Astrocyte of the spinal cord (primary cell): Measurements from ENCODE around the gene HMGCR.

ENCODE experiments used
- DNase-seq: peaks from one replicate; pipeline ENCODE4 v3.0.0; 2011; ENCODE audit warnings: low read depth, low spot score
- H3K4me3 ChIP-seq: 2 replicates; pipeline ENCODE4 v1.5.1; 2011; ENCODE audit warnings: low read depth, mild to moderate bottlenecking, low read length, moderate library complexity
- in situ Hi-C: cut with HindIII; loops from 2 replicates; pipeline ENCODE4 v1.10.0; 2017; ENCODE audit warnings: low sequenced_read_pairs
- TF ChIP-seq, protein P1 (sequence below): IDR thresholded peaks from 2 replicates; pipeline ENCODE4 v1.5.1; 2012; ENCODE audit warnings: low read depth, mild to moderate bottlenecking, low read length, inconsistent platforms

Gene HMGCR

DNA sequence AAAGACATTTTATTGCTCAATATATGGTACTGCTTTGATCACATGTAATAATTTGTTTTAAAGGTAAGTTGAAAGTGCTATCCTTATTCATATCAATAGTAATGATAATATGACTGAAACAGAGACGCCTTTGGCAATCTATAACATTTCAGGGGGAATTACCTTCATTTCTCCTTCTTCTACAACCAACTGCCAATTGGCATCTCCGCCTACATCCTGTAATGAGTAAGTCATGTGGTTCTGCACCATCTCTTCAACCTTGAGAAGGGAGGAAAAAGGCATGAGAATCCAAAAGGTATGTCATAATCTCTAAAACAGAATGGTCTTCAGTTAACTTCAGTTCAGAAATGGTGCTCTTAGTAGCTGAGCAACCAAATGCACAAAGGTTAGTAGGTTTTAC is 52.4 kb downstream of the HMGCR start:
- in situ Hi-C loops = no loop called here
- TF ChIP-seq, protein P1, sequence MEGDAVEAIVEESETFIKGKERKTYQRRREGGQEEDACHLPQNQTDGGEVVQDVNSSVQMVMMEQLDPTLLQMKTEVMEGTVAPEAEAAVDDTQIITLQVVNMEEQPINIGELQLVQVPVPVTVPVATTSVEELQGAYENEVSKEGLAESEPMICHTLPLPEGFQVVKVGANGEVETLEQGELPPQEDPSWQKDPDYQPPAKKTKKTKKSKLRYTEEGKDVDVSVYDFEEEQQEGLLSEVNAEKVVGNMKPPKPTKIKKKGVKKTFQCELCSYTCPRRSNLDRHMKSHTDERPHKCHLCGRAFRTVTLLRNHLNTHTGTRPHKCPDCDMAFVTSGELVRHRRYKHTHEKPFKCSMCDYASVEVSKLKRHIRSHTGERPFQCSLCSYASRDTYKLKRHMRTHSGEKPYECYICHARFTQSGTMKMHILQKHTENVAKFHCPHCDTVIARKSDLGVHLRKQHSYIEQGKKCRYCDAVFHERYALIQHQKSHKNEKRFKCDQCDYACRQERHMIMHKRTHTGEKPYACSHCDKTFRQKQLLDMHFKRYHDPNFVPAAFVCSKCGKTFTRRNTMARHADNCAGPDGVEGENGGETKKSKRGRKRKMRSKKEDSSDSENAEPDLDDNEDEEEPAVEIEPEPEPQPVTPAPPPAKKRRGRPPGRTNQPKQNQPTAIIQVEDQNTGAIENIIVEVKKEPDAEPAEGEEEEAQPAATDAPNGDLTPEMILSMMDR = no peak
- H3K4me3 ChIP-seq = no peak overlapping the region
- DNase-seq = no peak

DNA sequence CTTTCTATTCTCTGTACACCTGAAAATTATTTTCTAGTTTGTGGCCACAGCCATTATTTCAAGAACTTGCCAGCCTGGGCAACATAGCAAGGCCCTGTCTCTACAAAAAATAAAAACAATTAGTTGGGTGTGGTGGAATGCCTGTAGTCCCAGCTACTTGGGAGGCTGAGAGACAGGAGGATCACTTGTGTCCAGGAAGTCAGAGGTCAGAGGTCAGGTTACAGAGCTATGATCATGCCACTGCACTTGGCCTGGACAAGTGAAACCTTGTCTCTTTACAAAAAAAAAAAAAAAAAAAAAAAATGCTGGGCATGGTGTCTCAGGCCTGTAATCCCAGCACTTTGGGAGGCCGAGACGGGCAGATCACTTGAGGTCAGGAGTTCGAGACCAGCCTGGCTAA is 58.3 kb downstream of the HMGCR start:
- DNase-seq = no peak
- TF ChIP-seq, protein P1 = no peak
- in situ Hi-C loops = no loop called here
- H3K4me3 ChIP-seq = no peak overlapping the region

DNA sequence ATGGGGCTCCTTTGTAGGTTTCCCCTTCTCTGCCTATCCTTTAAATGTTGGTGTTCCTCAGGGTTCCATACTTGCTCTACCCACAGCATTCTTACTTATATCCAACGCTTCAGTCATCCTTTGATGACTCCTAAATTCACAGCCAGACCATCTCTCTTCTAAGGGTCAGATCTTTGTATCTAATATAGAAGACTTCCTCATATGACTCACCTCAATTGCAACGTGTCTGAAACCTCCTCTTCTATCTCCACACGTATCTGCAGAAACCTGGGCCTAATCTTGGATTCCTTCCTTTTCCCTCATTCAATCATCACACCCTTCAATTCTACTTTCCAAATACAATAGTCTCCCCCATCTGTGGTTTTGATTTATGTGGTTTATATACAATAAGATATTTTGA is 68.3 kb downstream of the HMGCR start:
- TF ChIP-seq, protein P1 = no peak
- no peak for DNase-seq
- no peak overlapping the region for H3K4me3 ChIP-seq
- in situ Hi-C loops = no loop called here
